ENCODE data around the gene CEP43.

Gene CEP43

GRCh38 chr6:166997768-166998255 is 1.4 kb upstream of the CEP43 start:
- H3K4me2 ChIP-seq (ENCODE audit: insufficient read depth, low read length), result peak overlapping the region; percentile 78
- peak overlapping the region; percentile 78 to 97; a peak in 3 of 4 replicates for H3K4me3 ChIP-seq (ENCODE audit: low read depth in 1 of 2, low read length in 2 of 2)
- peaks cover 42% of the 10 kb centered on the region; the same call in 1 of the 2 replicates for H4K20me1 ChIP-seq (ENCODE audit: insufficient read depth, low read length)
- no peak for TF ChIP-seq EZH2 (IDR thresholded peaks at IDR 0.05; ENCODE audit: borderline replicate concordance, low read depth, low read length, severe bottlenecking)
- TF ChIP-seq, protein P1, sequence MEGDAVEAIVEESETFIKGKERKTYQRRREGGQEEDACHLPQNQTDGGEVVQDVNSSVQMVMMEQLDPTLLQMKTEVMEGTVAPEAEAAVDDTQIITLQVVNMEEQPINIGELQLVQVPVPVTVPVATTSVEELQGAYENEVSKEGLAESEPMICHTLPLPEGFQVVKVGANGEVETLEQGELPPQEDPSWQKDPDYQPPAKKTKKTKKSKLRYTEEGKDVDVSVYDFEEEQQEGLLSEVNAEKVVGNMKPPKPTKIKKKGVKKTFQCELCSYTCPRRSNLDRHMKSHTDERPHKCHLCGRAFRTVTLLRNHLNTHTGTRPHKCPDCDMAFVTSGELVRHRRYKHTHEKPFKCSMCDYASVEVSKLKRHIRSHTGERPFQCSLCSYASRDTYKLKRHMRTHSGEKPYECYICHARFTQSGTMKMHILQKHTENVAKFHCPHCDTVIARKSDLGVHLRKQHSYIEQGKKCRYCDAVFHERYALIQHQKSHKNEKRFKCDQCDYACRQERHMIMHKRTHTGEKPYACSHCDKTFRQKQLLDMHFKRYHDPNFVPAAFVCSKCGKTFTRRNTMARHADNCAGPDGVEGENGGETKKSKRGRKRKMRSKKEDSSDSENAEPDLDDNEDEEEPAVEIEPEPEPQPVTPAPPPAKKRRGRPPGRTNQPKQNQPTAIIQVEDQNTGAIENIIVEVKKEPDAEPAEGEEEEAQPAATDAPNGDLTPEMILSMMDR (IDR thresholded peaks at IDR 0.05; ENCODE audit: borderline replicate concordance, extremely low read depth, low read length, poor library complexity, severe bottlenecking), result peak; percentile 12
- H3K9me3 ChIP-seq (ENCODE audit: insufficient read depth, low read length, severe bottlenecking), result no peaks in the 10 kb centered on the region
- no peak overlapping the region for H2AFZ ChIP-seq (ENCODE audit: low read depth, low read length)
- H3K27me3 ChIP-seq (ENCODE audit: insufficient read depth, low read length, poor library complexity), result no peaks in the 10 kb centered on the region
- DNase-seq (peak; percentile 21), ATAC-seq (ENCODE audit: insufficient read depth, low read depth) (no peak)
- H3K36me3 ChIP-seq (ENCODE audit: insufficient read depth, low read length), result peaks cover 55% of the 10 kb centered on the region
- H3K27ac ChIP-seq (ENCODE audit: low read length), result peak overlapping the region; percentile 93
- peak overlapping the region; percentile 96 for H3K9ac ChIP-seq (ENCODE audit: low read depth, low read length)
- peaks cover 44% of the 10 kb centered on the region for H3K4me1 ChIP-seq (ENCODE audit: insufficient read depth, low read length)
- peaks cover 96% of the 10 kb centered on the region for H3K79me2 ChIP-seq (ENCODE audit: insufficient read depth, low read length)

DNA sequence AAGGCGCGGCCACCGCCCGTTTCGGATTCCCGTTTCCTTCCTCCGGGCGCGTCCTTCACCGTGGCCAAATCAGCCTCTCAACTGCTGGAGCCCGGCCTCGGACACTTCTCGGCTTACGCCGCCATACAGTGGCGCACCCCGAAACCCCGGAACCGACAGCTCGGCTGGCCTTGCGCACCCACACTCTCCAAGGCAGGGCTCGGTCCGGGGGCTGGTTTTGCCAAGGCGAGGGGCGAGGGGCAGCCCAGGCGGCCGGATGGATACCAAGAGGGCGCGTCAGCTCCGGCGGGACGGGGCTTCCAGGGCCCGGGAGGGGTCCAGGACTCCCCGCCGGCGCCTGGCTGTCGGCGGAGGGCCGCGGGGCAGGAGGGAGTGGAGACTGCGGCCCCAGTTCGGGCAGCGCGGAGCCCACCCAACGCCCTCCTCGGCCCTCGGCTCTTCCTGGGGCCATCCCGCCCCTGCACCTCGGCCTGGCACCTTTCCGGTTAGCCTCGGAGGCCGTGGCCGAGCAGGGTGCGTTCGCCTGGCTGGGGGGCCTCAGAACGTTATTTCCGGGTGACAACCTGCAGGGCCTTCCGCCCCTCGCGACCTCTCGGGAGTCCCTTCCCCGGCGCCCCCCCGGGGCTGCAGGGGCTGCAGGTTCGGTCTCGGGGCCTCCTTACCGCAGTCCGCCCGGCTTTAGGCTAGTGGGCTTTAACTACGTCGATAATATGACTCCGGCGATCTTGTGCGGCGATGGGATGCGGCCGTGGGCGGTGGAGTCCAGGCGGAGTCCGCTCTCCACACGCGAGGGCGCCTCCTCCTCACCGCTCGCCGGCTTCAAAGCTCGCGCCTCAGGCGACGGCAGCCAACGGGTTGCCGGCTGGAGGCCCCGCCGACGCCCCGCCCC is 697 bp upstream of the CEP43 start:
- peak overlapping the region; percentile 93 for H3K27ac ChIP-seq (ENCODE audit: low read length)
- H3K79me2 ChIP-seq (ENCODE audit: insufficient read depth, low read length), result peaks cover 96% of the 10 kb centered on the region
- peak overlapping the region; percentile 96 for H3K9ac ChIP-seq (ENCODE audit: low read depth, low read length)
- peak overlapping the region; percentile 78 for H2AFZ ChIP-seq (ENCODE audit: low read depth, low read length)
- no peak for DNase-seq
- peaks cover 48% of the 10 kb centered on the region for H3K36me3 ChIP-seq (ENCODE audit: insufficient read depth, low read length)
- no peaks in the 10 kb centered on the region for H3K9me3 ChIP-seq (ENCODE audit: insufficient read depth, low read length, severe bottlenecking)
- H3K27me3 ChIP-seq (ENCODE audit: insufficient read depth, low read length, poor library complexity), result no peaks in the 10 kb centered on the region
- peaks cover 44% of the 10 kb centered on the region for H3K4me1 ChIP-seq (ENCODE audit: insufficient read depth, low read length)
- ATAC-seq (ENCODE audit: insufficient read depth, low read depth), result peak; percentile 36
- H3K4me2 ChIP-seq (ENCODE audit: insufficient read depth, low read length), result peak overlapping the region; percentile 78
- peak overlapping the region; percentile 78 to 97 for H3K4me3 ChIP-seq (ENCODE audit: low read depth in 1 of 2, low read length in 2 of 2)
- TF ChIP-seq EZH2 (IDR thresholded peaks at IDR 0.05; ENCODE audit: borderline replicate concordance, low read depth, low read length, severe bottlenecking), result no peak
- TF ChIP-seq, protein P1 (IDR thresholded peaks at IDR 0.05; ENCODE audit: borderline replicate concordance, extremely low read depth, low read length, poor library complexity, severe bottlenecking), result peak; percentile 26
- H4K20me1 ChIP-seq (ENCODE audit: insufficient read depth, low read length), result peaks cover 38% of the 10 kb centered on the region; the same call in 1 of the 2 replicates

DNA sequence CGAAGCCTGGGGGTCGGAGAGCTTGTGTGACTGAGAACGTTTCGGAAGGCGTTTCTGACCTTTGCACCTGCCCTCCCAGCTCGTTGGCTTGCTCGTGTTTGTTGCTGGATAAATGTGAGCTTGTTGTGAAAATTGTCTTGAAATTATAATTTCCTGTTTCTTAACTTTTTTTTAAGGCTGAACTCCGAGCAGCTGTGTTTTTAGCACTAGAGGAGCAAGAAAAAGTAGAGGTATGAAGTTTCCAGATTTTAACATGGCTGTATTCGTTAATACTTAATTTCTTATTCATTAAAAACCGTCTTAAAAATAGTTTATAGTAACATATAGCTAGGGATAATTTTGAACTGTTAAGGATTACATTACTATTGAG is 672 bp downstream of the CEP43 start:
- Histone ChIP-seq H3K27me3 (ENCODE audit: insufficient read depth, low read length, poor library complexity) (no peaks in the 10 kb centered on the region), H3K9ac (ENCODE audit: low read depth, low read length) (peak overlapping the region; percentile 96), H4K20me1 (ENCODE audit: insufficient read depth, low read length) (peaks cover 31% of the 10 kb centered on the region; the same call in 1 of the 2 replicates), H2AFZ (ENCODE audit: low read depth, low read length) (peak overlapping the region; percentile 73), H3K79me2 (ENCODE audit: insufficient read depth, low read length) (peaks cover 93% of the 10 kb centered on the region), H3K4me2 (ENCODE audit: insufficient read depth, low read length) (peak overlapping the region; percentile 79), H3K27ac (ENCODE audit: low read length) (peak overlapping the region; percentile 85), H3K4me3 (ENCODE audit: low read depth in 1 of 2, low read length in 2 of 2) (peak overlapping the region; percentile 78 to 97), H3K36me3 (ENCODE audit: insufficient read depth, low read length) (peaks cover 54% of the 10 kb centered on the region), H3K9me3 (ENCODE audit: insufficient read depth, low read length, severe bottlenecking) (no peaks in the 10 kb centered on the region), H3K4me1 (ENCODE audit: insufficient read depth, low read length) (peaks cover 44% of the 10 kb centered on the region)
- no peak for TF ChIP-seq EZH2 (IDR thresholded peaks at IDR 0.05; ENCODE audit: borderline replicate concordance, low read depth, low read length, severe bottlenecking)
- TF ChIP-seq, protein P1 (IDR thresholded peaks at IDR 0.05; ENCODE audit: borderline replicate concordance, extremely low read depth, low read length, poor library complexity, severe bottlenecking), result no peak
- no peak for ATAC-seq (ENCODE audit: insufficient read depth, low read depth)
- DNase-seq, result no peak

Measured in DND-41 (cell line).